HepG2 (cell line): ENCODE measurements around the gene ALKBH5. TPM values are rescaled to one million over a fixed set of nuclear protein-coding genes. Genes with fewer than 3 reads are reported as not detected.

ENCODE experiments used
- CREB1 ChIP-seq, 2 experiments: fragments of 450-650 bp in 1 of 2; IDR thresholded peaks; 2 replicates each; pipeline ENCODE4 v1.6.1; 2016 to 2017; ENCODE audit warnings: control low read depth in 1 of 2, mild to moderate bottlenecking in 1 of 2, missing compliant biosample characterization in 1 of 2, missing genetic modification characterization in 1 of 2
- CSRNP1 ChIP-seq: sonication (generic); formaldehyde crosslinking; IDR thresholded peaks from 2 replicates; pipeline ENCODE4 v1.8.1; 2023; ENCODE audit warnings: mild to moderate bottlenecking, missing genetic modification reagents
- DDIT3 ChIP-seq: sonication (generic); formaldehyde crosslinking; IDR thresholded peaks from 2 replicates; pipeline ENCODE4 v1.4.0; 2020; ENCODE audit warnings: mild to moderate bottlenecking, missing genetic modification reagents
- FIP1L1 ChIP-seq: fragments of 200-400 bp; formaldehyde crosslinking; IDR thresholded peaks from 2 replicates; pipeline ENCODE4 v1.6.1; 2018; ENCODE audit warnings: low read depth, mild to moderate bottlenecking, low read length, moderate library complexity, borderline replicate concordance; ENCODE audit not compliant: insufficient read depth
- KLF16 ChIP-seq, 2 experiments: sonication (generic) in 1 of 2; formaldehyde crosslinking in 1 of 2; IDR thresholded peaks; 2 replicates each; pipeline versions ENCODE4 v1.6.1 to v1.8.0; 2016 to 2023; ENCODE audit warnings: missing genetic modification reagents in 2 of 2, missing compliant biosample characterization in 1 of 2
- NR2C2 ChIP-seq: sonication (generic); formaldehyde crosslinking; IDR thresholded peaks from 2 replicates; pipeline ENCODE4 v1.4.0; 2020; ENCODE audit warnings: missing genetic modification reagents, mild to moderate bottlenecking, moderate library complexity, borderline replicate concordance
- NRL ChIP-seq: sonication (generic); formaldehyde crosslinking; IDR thresholded peaks from 2 replicates; pipeline ENCODE4 v1.5.0; 2020; ENCODE audit warnings: missing genetic modification reagents, mild to moderate bottlenecking, moderate library complexity, borderline replicate concordance
- RXRB ChIP-seq: IDR thresholded peaks from 2 replicates; pipeline ENCODE4 v1.6.1; 2016; ENCODE audit warnings: borderline replicate concordance, missing genetic modification reagents, missing compliant biosample characterization
- SMAD9 ChIP-seq: sonication (generic); formaldehyde crosslinking; IDR thresholded peaks from 2 replicates; pipeline ENCODE4 v1.5.1; 2020; ENCODE audit warnings: mild to moderate bottlenecking, missing genetic modification reagents
- SMC3 ChIP-seq: IDR thresholded peaks from 2 replicates; pipeline ENCODE4 v1.6.1; 2011; ENCODE audit warnings: low read length, improper control_type of control experiment
- SP4 ChIP-seq: sonication (generic); formaldehyde crosslinking; IDR thresholded peaks from 2 replicates; pipeline ENCODE4 v1.8.1; 2023; ENCODE audit warnings: mild to moderate bottlenecking, missing genetic modification reagents
- ZNF136 ChIP-seq: sonication (generic); formaldehyde crosslinking; IDR thresholded peaks from 2 replicates; pipeline ENCODE4 v1.8.1; 2022; ENCODE audit warnings: low read depth, mild to moderate bottlenecking, moderate library complexity, missing genetic modification reagents
- ZNF281 ChIP-seq: sonication (generic); formaldehyde crosslinking; IDR thresholded peaks from 2 replicates; pipeline ENCODE4 v1.4.0; 2020; ENCODE audit warnings: missing genetic modification reagents, borderline replicate concordance
- ZNF496 ChIP-seq: sonication (generic); formaldehyde crosslinking; IDR thresholded peaks from 2 replicates; pipeline ENCODE4 v1.8.1; 2023; ENCODE audit warnings: mild to moderate bottlenecking, moderate library complexity, missing genetic modification reagents; ENCODE audit not compliant: insufficient replicate concordance
- ZNF530 ChIP-seq: sonication (generic); formaldehyde crosslinking; IDR thresholded peaks from 2 replicates; pipeline ENCODE4 v1.5.0; 2020; ENCODE audit warnings: low read depth, mild to moderate bottlenecking, missing genetic modification reagents
- ZNF562 ChIP-seq: sonication (generic); formaldehyde crosslinking; IDR thresholded peaks from 2 replicates; pipeline ENCODE4 v1.8.0; 2022; ENCODE audit warnings: missing genetic modification reagents, borderline replicate concordance
- ZNF644 ChIP-seq: IDR thresholded peaks from 2 replicates; pipeline ENCODE4 v1.6.1; 2016; ENCODE audit warnings: low read depth
- ZZZ3 ChIP-seq: sonication (generic); formaldehyde crosslinking; IDR thresholded peaks from 2 replicates; pipeline ENCODE4 v1.4.0; 2020; ENCODE audit warnings: missing genetic modification reagents, mild to moderate bottlenecking, borderline replicate concordance
- polyA plus RNA-seq, 8 experiments: library from polyadenylated mRNA; depleted of rRNA in 3 of 8; stranded (reverse) in 7 of 8; unstranded in 1 of 8; fragments of >200 nt; fragmentation: Illumina TruSeq in 4 of 8; extraction: Trizol in 4 of 8; gene quantifications; 2 replicates each; pipeline versions ENCODE4 v1.2.1 to v1.2.3, GENCODE V29; 2011 to 2016; ENCODE audit warnings: low read depth in 4 of 8, missing spikeins in 1 of 8, mixed read lengths in 1 of 8; ENCODE audit not compliant: insufficient read depth in 1 of 8
- total RNA-seq, 5 experiments: library from RNA; depleted of rRNA; stranded (reverse); fragments of >200 nt; fragmentation: Illumina TruSeq; extraction: Trizol; gene quantifications; 2 replicates each; pipeline ENCODE4 v1.2.3, GENCODE V29; 2016; ENCODE audit warnings: low read depth in 1 of 5
- TF ChIP-seq, protein P1 (sequence below), 2 experiments: sonication (generic) in 1 of 2; formaldehyde crosslinking in 1 of 2; IDR thresholded peaks; 2 replicates each; pipeline versions ENCODE4 v1.4.0 to v1.6.1; 2016 to 2020; ENCODE audit warnings: borderline replicate concordance in 1 of 2, low read depth in 1 of 2, mild to moderate bottlenecking in 1 of 2, missing genetic modification reagents in 1 of 2
- TF ChIP-seq, protein P2 (sequence below): sonication (generic); formaldehyde crosslinking; IDR thresholded peaks from 2 replicates; pipeline ENCODE4 v1.4.0; 2020; ENCODE audit warnings: missing genetic modification reagents

Gene ALKBH5
- total and polyA plus RNA-seq, 2 of the 13 experiments (the other 11 are each of a cell fraction or from before 2014, with no cell fraction given), result 68.9 to 76.9 TPM

- peak in 1 of 2 experiments; percentile 21; a peak in 1 of 4 replicates for TF ChIP-seq KLF16 (CRISPR knock-in tag; IDR thresholded peaks at IDR 0.05)
- TF ChIP-seq ZNF281, result peak; percentile 58; the same call in 1 of the 2 replicates
- TF ChIP-seq SMAD9, result no peak
- TF ChIP-seq CREB1 (IDR thresholded peaks at IDR 0.05), result no peak
- TF ChIP-seq CREB1 (CRISPR knock-in tag; IDR thresholded peaks at IDR 0.05), result no peak
- TF ChIP-seq, protein P1, sequence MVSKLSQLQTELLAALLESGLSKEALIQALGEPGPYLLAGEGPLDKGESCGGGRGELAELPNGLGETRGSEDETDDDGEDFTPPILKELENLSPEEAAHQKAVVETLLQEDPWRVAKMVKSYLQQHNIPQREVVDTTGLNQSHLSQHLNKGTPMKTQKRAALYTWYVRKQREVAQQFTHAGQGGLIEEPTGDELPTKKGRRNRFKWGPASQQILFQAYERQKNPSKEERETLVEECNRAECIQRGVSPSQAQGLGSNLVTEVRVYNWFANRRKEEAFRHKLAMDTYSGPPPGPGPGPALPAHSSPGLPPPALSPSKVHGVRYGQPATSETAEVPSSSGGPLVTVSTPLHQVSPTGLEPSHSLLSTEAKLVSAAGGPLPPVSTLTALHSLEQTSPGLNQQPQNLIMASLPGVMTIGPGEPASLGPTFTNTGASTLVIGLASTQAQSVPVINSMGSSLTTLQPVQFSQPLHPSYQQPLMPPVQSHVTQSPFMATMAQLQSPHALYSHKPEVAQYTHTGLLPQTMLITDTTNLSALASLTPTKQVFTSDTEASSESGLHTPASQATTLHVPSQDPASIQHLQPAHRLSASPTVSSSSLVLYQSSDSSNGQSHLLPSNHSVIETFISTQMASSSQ (IDR thresholded peaks at IDR 0.05; ENCODE audit: low read depth), result no peak
- TF ChIP-seq, protein P1 (CRISPR knock-in tag; IDR thresholded peaks at IDR 0.05; ENCODE audit: borderline replicate concordance), result no peak
- no peak for TF ChIP-seq ZNF136 (CRISPR knock-in tag)
- no peak for TF ChIP-seq NR2C2 (CRISPR knock-in tag)
- TF ChIP-seq RXRB (CRISPR knock-in tag), result peak; percentile 33; the same call in 1 of the 2 replicates
- TF ChIP-seq ZNF644 (CRISPR knock-in tag), result no peak
- no peak for TF ChIP-seq CSRNP1 (CRISPR knock-in tag)
- TF ChIP-seq ZZZ3, result no peak
- TF ChIP-seq SMC3, result no peak
- no peak for TF ChIP-seq ZNF530
- no peak for TF ChIP-seq ZNF562 (CRISPR knock-in tag)
- TF ChIP-seq NRL (CRISPR knock-in tag), result no peak
- no peak for TF ChIP-seq DDIT3
- no peak for TF ChIP-seq FIP1L1
- TF ChIP-seq, protein P2, sequence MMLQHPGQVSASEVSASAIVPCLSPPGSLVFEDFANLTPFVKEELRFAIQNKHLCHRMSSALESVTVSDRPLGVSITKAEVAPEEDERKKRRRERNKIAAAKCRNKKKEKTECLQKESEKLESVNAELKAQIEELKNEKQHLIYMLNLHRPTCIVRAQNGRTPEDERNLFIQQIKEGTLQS, result no peak
- TF ChIP-seq ZNF496 (CRISPR knock-in tag), result no peak
- TF ChIP-seq SP4 (CRISPR knock-in tag), result no peak
Measured at GRCh38 chr17:18191236-18191667, 7.6 kb downstream of the ALKBH5 start (continued).
